ENCODE results near the gene CACNA2D3.

CACNA2D3 gene

DNA sequence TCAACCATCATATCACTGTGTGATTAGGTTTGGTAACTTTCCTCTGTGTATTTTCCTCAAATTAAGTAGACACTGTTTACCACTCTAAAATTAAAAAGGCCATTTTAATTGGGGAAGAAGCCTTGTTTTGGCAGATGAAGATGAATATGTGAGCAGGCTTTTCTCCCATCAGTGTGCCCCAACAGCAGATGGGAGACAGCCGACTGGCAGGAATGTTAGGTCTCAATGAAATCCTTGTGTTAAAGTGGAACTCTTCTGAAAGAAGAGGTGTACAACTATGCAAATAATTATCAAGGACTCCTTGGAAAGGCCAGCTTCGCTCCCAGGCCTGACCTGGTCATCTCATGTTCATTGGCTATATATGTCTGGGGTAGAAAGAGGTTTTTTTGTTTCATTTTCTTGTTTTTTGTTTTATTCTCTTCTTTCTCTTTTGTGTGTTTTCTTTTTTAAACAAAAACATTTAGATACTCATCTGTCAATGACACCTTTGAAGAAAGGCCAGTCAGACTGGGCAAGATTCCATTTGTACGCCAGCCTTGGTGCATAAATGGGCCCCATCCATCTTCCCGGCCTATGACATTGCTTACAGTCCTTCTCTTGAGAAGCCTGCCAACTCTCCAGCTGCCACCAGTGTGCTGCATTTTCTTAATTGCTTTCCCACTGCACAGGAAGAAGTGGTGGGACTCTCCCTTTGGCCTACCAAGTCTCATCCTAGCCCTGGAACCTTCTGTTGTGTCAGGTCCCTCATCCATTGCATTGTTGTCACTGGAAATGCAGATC lies 779.7 kb downstream of the CACNA2D3 start:
- no peak for DNase-seq (ENCODE audit: low spot score)

DNA sequence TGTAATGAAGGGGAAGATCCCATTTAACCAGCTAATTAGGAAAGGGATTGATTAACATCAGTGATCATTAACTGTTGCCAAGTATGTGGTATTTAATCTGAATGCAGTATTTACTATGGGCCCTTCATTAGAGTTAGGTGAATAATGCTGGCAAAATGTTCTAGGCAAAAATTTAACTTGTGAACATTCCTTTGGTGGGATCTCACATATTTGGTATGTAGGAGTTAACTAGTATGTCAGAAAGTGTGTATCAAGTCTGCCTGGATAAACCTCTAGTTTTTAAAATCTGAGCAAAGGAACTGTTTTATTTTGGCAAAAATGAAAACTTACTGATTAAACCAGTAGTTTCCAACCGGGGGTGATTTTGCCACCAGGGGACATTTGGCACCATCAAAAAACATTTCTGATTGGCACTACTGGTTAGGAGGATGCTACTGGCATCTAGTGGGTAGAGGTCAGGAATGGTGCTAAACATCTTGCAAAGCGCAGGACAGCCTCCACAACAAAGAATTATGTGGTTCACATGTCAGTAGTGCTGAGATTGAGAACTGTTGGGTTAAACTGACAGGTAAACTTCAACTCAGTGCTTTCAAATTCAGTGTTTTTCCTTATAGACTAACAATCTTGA lies 783.0 kb downstream of the CACNA2D3 start:
- no peak for FAIRE-seq
- DNase-seq (ENCODE audit: low spot score) = no peak

More for the DNA sequence above, 779.7 kb downstream of the CACNA2D3 start:
- no peak for FAIRE-seq

DNA sequence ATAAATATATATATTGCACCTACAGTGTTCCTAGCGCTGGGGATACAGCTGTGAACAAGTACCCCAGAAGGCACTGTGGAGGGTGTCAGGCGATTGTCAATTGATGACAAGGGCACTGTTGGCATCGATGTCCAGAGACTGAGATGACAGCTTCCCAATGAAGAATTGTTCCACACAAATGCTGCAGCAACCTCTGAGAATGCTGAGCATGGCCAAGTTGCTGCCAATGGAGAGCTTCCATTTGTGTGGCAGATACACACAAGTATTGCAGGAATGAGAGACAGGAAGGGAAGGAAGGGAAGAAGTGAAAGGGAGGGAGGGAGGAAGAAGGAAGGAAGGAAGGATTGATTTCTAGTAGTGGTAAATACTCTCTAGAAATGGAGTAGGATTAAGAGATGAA lies 783.6 kb downstream of the CACNA2D3 start:
- DNase-seq (ENCODE audit: low spot score) (no peak), FAIRE-seq (no peak)

DNA sequence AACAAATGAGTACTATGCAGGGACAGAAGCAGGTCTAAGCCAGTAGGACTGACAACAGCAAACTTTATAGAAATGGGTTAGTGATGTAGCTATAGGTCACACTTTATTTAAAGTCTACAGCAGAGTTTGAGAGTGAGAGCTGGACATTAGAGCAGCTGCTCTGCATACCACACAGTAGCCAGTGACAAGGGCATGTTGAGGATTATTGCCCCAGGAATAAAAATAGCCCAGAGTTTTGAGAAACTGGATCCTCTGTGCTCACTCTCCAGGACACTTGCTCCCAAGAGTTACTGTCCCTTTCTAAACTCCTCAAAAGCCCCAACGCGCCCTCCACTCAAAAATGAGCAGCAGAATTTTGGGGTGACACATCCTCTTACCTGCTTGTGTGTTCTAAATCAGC lies 784.4 kb downstream of the CACNA2D3 start:
- FAIRE-seq (no peak), DNase-seq (ENCODE audit: low spot score) (no peak)

DNA sequence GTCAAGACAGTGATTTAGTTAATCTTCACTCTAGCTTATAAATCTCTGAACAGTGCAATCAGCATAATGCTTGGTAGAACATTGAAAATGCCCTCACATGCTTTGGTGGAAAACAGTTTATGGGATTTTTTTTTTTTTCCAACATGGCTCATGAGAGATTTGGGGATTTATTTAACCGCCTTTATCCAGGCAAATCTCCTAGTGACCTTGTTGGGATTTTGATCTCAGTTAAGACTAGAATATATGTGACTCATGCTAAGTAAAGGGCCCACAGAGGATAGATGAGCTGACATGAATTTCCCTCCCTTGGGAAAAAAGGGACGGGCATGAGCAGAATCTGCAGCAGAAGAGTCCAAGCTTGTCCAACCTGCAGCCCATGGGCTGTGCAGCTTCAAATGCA lies 786.8 kb downstream of the CACNA2D3 start:
- no peak for DNase-seq (ENCODE audit: low spot score)
- FAIRE-seq = no peak

DNA sequence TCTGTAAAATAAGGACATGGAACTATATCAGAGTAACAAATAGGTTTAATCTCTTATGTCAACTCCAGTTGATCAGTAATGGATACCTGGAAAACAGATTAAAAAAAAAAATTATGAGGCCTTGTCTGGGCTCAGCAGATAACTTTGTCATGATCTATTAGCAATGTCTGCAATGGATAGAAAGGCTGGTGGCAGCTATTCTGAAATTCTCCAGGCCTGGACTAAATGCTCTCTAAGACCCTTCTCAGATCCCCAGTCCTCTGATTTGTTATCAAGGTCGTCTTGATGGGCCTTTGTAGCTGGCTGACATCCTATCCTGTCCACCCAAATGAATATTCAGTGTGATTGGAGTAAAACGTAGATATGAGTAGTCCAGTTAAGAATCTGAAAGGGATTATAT lies 791.8 kb downstream of the CACNA2D3 start:
- FAIRE-seq (no peak), DNase-seq (ENCODE audit: low spot score) (no peak)

- FAIRE-seq (no peak), DNase-seq (ENCODE audit: low spot score) (no peak)
These were observed 792.8 kb downstream of the CACNA2D3 start for GRCh38 chr3:54915181-54915580.

- no peak for FAIRE-seq
- no peak for DNase-seq (ENCODE audit: low spot score)
These were observed 793.6 kb downstream of the CACNA2D3 start for GRCh38 chr3:54915976-54916375.

DNA sequence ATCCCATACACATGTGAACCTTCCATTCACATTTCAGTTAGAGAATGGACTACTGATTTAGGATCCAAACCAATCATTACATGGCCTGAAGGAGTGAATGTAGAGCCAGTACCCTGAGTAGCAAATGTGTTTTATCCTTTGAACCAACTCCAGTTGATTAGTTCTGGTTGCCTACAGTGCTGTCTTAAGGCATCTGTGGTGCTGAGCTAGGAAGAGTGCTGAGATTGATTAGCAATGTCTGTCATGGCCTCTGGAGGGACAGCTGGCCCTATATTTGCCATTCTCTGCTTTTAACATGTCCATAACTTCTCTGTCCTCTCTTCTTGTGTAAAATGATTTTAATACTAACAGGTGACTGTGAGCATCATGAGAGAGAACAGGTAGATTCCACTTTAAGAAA lies 794.4 kb downstream of the CACNA2D3 start:
- no peak for DNase-seq (ENCODE audit: low spot score)
- FAIRE-seq = no peak

DNA sequence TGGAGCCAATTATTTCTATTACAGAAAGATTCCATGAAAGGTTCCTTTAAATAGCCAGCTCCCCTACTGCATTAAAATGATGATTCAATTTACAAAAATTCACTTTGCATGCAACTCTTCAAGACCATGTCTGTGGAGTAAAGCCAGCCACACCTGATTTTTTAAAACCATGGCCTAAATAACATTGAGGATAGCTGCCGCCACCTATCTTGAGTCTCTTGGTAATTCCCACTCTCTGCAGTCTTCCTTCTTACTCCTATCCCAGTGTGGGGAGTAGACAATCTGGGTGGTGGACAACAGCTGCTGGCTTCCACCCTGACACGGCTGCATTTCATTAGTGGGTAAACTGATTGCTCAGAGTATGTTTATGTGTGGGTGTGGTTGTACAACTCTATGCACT lies 794.8 kb downstream of the CACNA2D3 start:
- DNase-seq (ENCODE audit: low spot score) (no peak), FAIRE-seq (no peak)

GRCh38 chr3:54917862-54918261 lies 795.5 kb downstream of the CACNA2D3 start:
- FAIRE-seq (no peak), DNase-seq (ENCODE audit: low spot score) (no peak)

GRCh38 chr3:54918516-54918915 lies 796.2 kb downstream of the CACNA2D3 start:
- FAIRE-seq (no peak), DNase-seq (ENCODE audit: low spot score) (no peak)

GRCh38 chr3:54928046-54928770 lies 805.9 kb downstream of the CACNA2D3 start, which contains the start of gene LRTM1:
LRTM1 (minus strand) TSS chr3:54928059; CDS start chr3:54927911, 148 bp downstream.
- FAIRE-seq (no peak), DNase-seq (ENCODE audit: low spot score) (no peak)

GRCh38 chr3:54931182-54931581 lies 808.8 kb downstream of the CACNA2D3 start:
- DNase-seq (ENCODE audit: low spot score) (no peak), FAIRE-seq (no peak)

DNA sequence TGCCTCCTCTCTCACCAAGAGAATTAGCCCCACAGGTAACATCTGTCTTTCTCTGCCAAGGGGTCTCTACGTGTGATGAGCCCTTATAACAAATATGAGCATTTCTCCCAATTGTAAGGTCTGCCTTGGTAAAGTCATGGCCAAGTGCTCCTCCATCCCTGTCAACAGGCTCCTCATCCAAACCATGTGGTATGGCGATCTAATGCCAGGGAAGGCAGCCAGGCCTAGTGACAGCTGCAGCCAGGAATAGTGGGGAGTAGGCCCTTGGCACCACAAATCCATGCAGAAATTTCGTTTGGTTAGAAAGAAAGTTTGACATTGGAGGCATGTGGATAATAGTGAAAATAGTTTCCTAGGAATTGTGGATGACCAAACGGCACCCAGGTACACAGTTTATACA lies 810.3 kb downstream of the CACNA2D3 start:
- DNase-seq (ENCODE audit: low spot score) (no peak), FAIRE-seq (no peak)

- no peak for DNase-seq (ENCODE audit: low spot score)
- no peak for FAIRE-seq
These were observed 813.5 kb downstream of the CACNA2D3 start for GRCh38 chr3:54935869-54936268.

DNA sequence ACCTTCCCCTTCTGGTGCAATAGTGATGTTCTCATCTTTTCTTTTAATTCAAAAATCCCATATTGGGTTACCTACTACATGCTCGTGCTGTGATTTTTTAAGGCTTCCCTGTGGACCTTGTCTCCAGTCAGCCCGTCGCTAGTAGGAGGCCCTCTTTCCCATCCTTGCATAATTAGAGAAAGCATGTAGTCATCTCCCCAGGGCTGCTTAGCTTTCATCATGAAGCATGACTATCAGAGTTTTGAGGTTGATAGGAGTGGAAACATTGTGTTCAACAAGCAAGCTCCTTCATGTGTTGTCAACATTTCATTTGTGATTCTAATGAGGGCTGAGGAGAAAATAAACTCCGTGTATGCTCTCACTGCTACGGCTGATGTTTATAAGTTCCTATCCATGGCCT lies 814.2 kb downstream of the CACNA2D3 start:
- FAIRE-seq (no peak), DNase-seq (ENCODE audit: low spot score) (no peak)

DNA sequence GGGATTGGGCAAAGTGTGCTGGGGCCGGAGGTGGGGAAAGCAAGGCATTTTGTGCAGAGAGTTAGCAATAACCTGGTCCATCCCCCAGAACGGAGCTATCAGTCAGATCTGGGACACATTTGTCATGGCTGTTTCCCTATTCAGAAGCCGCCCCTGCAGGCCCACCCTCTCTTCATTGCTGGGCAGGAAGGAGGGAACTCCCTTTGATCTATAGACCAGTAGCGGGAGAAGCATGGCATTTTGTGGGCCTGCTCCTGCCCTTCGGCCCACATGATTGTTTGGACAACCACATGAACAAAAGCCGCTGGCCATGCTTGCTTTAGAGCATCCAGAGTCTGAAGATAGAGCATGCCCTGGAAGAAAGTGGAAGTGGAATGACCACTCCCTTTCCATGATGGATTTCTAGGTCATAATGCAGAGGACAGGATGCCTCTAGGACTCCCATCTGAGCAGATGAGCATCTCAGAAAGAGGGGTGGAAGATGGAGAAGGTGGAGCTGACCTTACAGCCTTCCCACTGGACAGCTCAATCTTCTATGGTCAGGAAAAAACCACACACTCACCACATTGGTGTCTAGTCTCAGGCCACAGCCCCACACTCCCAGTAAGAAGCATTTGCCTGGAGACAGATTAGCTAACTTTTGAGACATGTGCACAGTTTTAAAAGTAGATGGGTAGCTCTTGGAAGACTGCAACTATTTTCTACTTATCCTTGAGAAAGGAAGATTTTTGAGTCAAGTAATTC lies 817.4 kb downstream of the CACNA2D3 start:
- no peak for DNase-seq (ENCODE audit: low spot score)
- no peak for FAIRE-seq

GRCh38 chr3:54940971-54941370 lies 818.6 kb downstream of the CACNA2D3 start:
- DNase-seq (ENCODE audit: low spot score) = no peak
- no peak for FAIRE-seq

GRCh38 chr3:54941690-54942362 lies 819.5 kb downstream of the CACNA2D3 start:
- FAIRE-seq (no peak), DNase-seq (ENCODE audit: low spot score) (no peak)

DNA sequence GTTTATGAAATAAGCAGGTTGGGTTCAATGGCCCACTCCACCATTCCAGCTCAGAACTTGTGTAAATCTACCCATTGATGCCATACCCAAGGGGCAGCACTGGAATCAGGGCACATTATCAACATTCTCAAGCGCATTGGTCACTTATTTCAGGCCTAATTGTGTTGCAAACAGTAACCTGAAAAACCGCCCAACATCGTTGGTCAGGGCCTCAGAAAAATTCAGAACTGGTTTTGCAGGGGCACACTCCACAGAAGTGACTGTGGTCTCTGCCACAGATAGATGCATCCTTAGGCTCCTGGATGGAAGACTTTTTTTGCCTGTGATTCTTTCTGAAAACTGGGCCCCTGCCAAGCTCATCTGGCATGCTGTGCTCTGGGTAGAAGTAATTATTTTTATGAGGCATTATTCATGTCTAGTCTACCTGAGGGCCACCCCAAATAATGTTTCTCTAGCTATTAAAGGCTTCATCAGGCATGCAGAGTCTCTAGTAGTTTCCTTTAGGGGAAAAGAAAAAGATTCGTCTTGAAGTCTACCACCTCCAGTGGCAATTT lies 827.2 kb downstream of the CACNA2D3 start:
- no peak for FAIRE-seq
- DNase-seq (ENCODE audit: low spot score) = no peak
